ENCODE measurements around the gene ACBD3.
"Not testable (repeated sequence)": the region's sequence is repeated elsewhere in the genome, so short reads cannot be mapped to it uniquely, and the experiment has no call there.

The ACBD3 gene

GRCh38 chr1:226204198-226204597 is 17.7 kb upstream of the ACBD3 start:
- no peak for TF ChIP-seq OSR1 (CRISPR knock-in tag; IDR thresholded peaks at IDR 0.05)
- ATAC-seq = no peak

GRCh38 chr1:226203655-226204054 is 17.1 kb upstream of the ACBD3 start:
- TF ChIP-seq CSDC2 (CRISPR knock-in tag; IDR thresholded peaks at IDR 0.05) (no peak), TOX (CRISPR knock-in tag; IDR thresholded peaks at IDR 0.05; ENCODE audit: borderline replicate concordance) (no peak), ZNF70 (CRISPR knock-in tag; IDR thresholded peaks at IDR 0.05) (no peak)
- TF ChIP-seq, protein P1, sequence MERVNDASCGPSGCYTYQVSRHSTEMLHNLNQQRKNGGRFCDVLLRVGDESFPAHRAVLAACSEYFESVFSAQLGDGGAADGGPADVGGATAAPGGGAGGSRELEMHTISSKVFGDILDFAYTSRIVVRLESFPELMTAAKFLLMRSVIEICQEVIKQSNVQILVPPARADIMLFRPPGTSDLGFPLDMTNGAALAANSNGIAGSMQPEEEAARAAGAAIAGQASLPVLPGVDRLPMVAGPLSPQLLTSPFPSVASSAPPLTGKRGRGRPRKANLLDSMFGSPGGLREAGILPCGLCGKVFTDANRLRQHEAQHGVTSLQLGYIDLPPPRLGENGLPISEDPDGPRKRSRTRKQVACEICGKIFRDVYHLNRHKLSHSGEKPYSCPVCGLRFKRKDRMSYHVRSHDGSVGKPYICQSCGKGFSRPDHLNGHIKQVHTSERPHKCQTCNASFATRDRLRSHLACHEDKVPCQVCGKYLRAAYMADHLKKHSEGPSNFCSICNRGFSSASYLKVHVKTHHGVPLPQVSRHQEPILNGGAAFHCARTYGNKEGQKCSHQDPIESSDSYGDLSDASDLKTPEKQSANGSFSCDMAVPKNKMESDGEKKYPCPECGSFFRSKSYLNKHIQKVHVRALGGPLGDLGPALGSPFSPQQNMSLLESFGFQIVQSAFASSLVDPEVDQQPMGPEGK (CRISPR knock-in tag; IDR thresholded peaks at IDR 0.05; ENCODE audit: borderline replicate concordance) = no peak
- ATAC-seq = no peak

DNA sequence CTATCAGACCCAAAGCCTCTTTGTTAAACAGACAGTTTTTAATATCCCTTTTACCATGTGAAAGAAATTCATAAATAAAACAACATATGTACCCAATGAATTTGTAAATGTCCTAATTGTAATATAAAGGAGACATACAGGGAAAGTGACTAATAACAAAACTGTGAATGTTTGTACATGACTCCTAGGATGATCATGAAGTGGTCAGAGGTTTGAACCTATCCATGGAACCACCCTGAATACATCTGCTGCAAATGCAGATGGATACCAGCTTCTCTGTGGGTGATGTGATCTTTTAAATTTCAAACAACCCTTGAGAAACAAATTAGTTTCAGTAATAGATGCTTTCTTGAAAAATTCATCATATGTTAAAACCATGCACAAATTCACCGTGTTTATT is 16.7 kb upstream of the ACBD3 start:
- TF ChIP-seq CSRNP3 (CRISPR knock-in tag; IDR thresholded peaks at IDR 0.05) (no peak), TCF4 (CRISPR knock-in tag; IDR thresholded peaks at IDR 0.05; ENCODE audit: borderline replicate concordance) (no peak), ZFP3 (CRISPR knock-in tag; IDR thresholded peaks at IDR 0.05) (no peak), ISL1 (CRISPR knock-in tag; IDR thresholded peaks at IDR 0.05) (no peak), ZFP30 (CRISPR knock-in tag; IDR thresholded peaks at IDR 0.05) (no peak), RARB (CRISPR knock-in tag; IDR thresholded peaks at IDR 0.05) (no peak), ARNTL (CRISPR knock-in tag; IDR thresholded peaks at IDR 0.05; ENCODE audit: borderline replicate concordance, low read depth) (no peak), PPARA (CRISPR knock-in tag; IDR thresholded peaks at IDR 0.05; ENCODE audit: borderline replicate concordance) (no peak)
- TF ChIP-seq, protein P2, sequence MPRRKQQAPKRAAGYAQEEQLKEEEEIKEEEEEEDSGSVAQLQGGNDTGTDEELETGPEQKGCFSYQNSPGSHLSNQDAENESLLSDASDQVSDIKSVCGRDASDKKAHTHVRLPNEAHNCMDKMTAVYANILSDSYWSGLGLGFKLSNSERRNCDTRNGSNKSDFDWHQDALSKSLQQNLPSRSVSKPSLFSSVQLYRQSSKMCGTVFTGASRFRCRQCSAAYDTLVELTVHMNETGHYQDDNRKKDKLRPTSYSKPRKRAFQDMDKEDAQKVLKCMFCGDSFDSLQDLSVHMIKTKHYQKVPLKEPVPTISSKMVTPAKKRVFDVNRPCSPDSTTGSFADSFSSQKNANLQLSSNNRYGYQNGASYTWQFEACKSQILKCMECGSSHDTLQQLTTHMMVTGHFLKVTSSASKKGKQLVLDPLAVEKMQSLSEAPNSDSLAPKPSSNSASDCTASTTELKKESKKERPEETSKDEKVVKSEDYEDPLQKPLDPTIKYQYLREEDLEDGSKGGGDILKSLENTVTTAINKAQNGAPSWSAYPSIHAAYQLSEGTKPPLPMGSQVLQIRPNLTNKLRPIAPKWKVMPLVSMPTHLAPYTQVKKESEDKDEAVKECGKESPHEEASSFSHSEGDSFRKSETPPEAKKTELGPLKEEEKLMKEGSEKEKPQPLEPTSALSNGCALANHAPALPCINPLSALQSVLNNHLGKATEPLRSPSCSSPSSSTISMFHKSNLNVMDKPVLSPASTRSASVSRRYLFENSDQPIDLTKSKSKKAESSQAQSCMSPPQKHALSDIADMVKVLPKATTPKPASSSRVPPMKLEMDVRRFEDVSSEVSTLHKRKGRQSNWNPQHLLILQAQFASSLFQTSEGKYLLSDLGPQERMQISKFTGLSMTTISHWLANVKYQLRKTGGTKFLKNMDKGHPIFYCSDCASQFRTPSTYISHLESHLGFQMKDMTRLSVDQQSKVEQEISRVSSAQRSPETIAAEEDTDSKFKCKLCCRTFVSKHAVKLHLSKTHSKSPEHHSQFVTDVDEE (CRISPR knock-in tag; IDR thresholded peaks at IDR 0.05) = no peak
- TF ChIP-seq, protein P3, sequence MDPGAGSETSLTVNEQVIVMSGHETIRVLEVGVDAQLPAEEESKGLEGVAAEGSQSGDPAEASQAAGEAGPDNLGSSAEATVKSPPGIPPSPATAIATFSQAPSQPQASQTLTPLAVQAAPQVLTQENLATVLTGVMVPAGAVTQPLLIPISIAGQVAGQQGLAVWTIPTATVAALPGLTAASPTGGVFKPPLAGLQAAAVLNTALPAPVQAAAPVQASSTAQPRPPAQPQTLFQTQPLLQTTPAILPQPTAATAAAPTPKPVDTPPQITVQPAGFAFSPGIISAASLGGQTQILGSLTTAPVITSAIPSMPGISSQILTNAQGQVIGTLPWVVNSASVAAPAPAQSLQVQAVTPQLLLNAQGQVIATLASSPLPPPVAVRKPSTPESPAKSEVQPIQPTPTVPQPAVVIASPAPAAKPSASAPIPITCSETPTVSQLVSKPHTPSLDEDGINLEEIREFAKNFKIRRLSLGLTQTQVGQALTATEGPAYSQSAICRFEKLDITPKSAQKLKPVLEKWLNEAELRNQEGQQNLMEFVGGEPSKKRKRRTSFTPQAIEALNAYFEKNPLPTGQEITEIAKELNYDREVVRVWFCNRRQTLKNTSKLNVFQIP (CRISPR knock-in tag; IDR thresholded peaks at IDR 0.05; ENCODE audit: borderline replicate concordance, low read depth) = no peak
- TF ChIP-seq, protein P1 (CRISPR knock-in tag; IDR thresholded peaks at IDR 0.05; ENCODE audit: borderline replicate concordance) = no peak
- ATAC-seq = no peak

DNA sequence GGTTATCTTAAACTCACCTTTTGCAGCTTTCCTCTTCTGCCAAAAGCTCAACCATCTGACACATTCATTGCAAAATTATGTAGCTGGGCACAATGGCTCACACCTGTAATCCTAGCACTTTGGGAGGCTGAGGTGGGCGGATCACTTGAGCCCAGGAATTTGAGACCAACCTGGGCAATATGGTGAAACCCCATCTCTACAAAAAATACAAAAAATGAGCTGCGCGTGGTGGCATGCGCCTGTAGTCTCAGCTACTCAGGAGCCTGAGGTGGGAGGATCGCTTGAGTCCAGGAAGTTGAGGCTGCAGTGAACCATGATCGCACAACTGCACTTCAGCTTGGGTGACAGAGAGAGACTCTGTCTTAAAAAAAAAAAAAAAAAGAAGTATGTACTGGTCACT is 16.1 kb upstream of the ACBD3 start:
- not testable (repeated sequence) for ATAC-seq

DNA sequence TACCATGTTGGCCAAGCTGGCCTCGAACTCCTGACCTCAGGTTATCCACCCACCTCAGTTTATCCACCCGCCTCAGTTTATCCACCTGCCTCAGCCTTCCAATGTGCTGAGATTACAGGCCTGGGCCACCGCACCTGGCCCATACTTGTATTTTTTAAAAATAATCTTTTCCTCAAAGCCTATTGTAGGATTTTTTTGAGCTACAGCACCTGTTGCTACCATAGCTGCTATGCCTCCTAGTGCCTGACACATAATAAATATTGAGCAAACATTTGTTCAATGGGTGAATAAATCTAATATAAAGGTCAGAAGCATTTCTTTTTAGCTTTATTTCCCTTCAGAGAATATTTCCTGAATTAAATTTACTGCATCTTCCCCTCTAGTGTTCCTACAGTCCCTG is 15.7 kb upstream of the ACBD3 start:
- ATAC-seq = no peak
- TF ChIP-seq ISL1 (CRISPR knock-in tag; IDR thresholded peaks at IDR 0.05) (no peak), ZNF8 (CRISPR knock-in tag; IDR thresholded peaks at IDR 0.05) (no peak), ZNF70 (CRISPR knock-in tag; IDR thresholded peaks at IDR 0.05) (no peak), GLIS3 (CRISPR knock-in tag; IDR thresholded peaks at IDR 0.05) (no peak), ARNTL (CRISPR knock-in tag; IDR thresholded peaks at IDR 0.05; ENCODE audit: borderline replicate concordance, low read depth) (no peak), SNAI2 (CRISPR knock-in tag; IDR thresholded peaks at IDR 0.05) (no peak), CREB5 (CRISPR knock-in tag; IDR thresholded peaks at IDR 0.05; ENCODE audit: low read depth) (no peak)
- TF ChIP-seq, protein P2 (CRISPR knock-in tag; IDR thresholded peaks at IDR 0.05) = no peak
